KOPT-K1 (cell line): Measurements from ENCODE around the gene SEC11A.

ENCODE experiments used
- H3K27ac ChIP-seq: fragments of 200-600 bp; sonication (generic); 2 replicates; pipeline ENCODE4 v1.5.1; 2016; ENCODE audit warnings: antibody characterized with exemption, mild to moderate bottlenecking, low read depth, low read length; ENCODE audit not compliant: poor library complexity, severe bottlenecking
- H3K36me3 ChIP-seq: fragments of 200-600 bp; sonication (generic); 2 replicates; pipeline ENCODE4 v1.5.1; 2017; ENCODE audit warnings: antibody characterized with exemption, mild to moderate bottlenecking, low read length, moderate library complexity; ENCODE audit not compliant: insufficient read depth
- H3K9me3 ChIP-seq: fragments of 200-600 bp; sonication (generic); 2 replicates; pipeline ENCODE4 v1.5.1; 2017; ENCODE audit warnings: antibody characterized with exemption, low read length, mild to moderate bottlenecking; ENCODE audit not compliant: insufficient read depth, poor library complexity, severe bottlenecking

Gene SEC11A

DNA sequence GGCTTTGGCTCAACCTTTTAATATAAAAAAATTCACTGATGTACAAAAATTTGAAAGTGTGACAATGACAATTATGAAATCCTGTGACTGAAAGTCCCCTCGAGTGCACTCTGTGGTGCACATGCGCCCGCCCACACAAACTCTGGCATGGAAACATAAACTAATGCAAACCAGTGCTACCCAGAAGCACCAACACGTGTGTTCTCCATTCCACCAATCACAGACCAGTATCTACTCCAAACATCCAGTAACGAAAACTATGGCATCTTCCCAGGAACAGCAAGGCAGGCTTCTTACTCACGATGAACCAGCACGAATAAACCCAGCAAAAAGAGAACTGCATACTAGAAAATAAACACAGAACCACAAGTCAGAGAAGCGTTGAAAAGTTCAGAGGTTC lies 46.2 kb downstream of the SEC11A start:
- Histone ChIP-seq H3K36me3 (peaks cover 72% of the 10 kb centered on the region), H3K9me3 (no peaks in the 10 kb centered on the region), H3K27ac (no peak overlapping the region)

DNA sequence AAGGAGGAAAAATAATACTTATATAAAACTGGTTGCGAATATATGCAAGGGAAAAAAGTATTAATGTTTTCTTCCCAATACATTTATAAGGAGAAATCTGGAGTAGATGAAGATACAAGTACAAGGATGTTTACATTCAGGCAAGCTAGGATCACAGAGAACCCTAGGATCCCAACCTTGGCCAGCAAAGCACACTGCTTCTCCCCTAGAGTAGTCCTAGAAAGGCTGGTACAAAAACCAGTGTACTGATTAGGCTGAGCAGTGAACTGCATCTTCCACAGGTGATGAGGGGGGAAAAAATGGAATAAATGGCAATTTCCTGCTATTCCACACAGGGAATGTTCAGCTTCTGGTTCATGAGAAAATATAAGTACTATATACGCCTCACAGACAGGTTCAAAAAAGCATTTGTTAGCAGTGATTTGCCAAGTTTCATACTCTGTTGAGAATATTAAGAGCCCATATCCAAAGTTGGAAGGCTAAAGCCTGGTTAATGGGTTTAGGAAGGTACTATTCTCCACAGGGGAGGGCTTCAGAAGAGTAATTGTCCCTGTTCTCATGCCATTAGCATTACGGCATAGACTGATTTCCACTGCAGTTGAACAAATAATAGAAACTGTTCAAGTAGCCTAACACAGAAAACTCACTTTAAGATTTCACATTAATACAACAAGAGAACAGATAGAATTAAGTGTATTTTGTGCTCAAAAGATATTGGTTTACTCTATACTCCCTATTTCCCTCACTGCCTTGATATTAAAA lies 47.5 kb downstream of the SEC11A start:
- H3K36me3 ChIP-seq = peaks cover 73% of the 10 kb centered on the region
- no peaks in the 10 kb centered on the region for H3K9me3 ChIP-seq
- H3K27ac ChIP-seq = no peak overlapping the region

DNA sequence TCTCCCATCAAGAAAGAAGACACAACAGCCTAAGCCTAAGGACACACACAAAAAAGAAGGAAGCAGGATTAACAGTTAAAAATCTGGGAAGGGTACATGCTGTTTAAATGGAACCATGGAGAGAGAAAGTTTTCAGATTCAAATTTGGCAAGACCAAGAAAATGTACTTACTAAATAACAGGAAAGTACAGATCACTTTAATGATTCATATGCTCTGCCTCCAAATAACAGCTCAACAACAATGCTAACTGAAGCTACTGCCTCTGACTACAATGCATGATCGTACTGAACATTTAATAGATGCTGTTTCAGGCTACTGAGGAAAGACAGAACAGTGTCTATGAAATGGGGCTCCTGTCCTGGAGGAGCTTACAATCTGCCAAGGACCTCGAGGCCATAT lies 49.6 kb downstream of the SEC11A start:
- no peak overlapping the region for H3K27ac ChIP-seq
- H3K36me3 ChIP-seq = peaks cover 73% of the 10 kb centered on the region

DNA sequence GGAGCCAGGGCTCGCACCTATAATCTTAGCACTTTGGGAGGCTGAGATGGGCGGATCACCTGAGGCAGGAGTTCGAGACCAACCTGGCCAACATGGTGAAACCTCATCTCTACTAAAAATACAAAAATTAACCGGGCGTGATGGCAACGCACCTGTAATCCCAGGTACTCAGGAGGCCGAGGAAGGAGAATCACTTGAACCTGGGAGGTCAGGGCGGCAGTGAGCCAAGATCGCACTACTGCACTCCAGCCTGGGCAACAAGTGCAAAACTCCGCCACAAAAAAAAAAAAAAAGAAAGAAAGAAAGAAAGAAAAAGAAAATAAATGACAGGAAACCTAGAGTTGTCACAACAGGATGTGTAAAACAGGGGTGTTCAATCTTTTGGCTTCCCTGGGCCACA lies 54.9 kb downstream of the SEC11A start:
- H3K27ac ChIP-seq = no peak overlapping the region
- no peaks in the 10 kb centered on the region for H3K9me3 ChIP-seq
- H3K36me3 ChIP-seq = peaks cover 19% of the 10 kb centered on the region

More for the DNA sequence above, 49.6 kb downstream of the SEC11A start:
- no peaks in the 10 kb centered on the region for H3K9me3 ChIP-seq

DNA sequence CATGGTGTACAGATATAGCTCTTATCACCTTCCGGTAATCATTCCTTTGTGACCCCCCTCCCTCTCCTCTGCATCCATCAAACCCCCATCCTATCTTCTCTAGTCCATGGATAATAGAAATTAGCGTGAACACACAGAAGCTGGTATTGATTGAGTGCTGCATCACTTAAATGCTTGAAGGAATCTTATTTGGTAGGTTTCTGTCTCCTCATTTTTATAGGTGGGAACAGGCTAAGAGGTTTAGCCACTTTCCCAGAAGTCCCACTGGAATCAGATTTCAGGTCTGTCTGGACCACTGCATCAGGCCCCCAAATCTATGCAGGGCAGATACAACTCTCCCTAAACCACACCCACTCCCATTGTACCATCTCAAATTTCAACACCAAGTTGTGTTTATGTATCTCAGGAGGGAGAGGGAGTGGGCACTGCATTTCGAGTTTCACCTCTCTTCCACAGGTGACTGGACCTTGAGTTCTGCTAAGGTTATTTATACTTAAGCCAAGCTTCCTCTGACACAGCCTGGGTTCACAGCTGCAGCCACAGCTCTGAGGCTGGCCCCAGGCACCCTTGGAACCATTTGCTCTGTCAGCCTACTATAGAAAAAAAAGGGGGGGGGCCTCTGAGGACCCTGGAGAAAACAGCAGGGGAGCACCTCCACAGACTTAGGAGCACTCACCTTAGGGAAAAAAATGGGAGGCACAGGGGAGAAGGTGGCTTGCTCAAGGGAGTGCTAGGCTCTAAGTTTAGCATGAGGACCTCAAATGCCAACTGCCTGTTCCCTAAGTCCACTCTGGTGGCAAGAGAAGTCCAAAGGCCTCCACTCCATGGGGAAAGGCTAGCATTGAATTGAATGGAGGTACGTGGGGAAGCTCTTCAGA lies 55.8 kb downstream of the SEC11A start:
- H3K27ac ChIP-seq = no peak overlapping the region
- no peaks in the 10 kb centered on the region for H3K9me3 ChIP-seq
- H3K36me3 ChIP-seq = peaks cover 10% of the 10 kb centered on the region

DNA sequence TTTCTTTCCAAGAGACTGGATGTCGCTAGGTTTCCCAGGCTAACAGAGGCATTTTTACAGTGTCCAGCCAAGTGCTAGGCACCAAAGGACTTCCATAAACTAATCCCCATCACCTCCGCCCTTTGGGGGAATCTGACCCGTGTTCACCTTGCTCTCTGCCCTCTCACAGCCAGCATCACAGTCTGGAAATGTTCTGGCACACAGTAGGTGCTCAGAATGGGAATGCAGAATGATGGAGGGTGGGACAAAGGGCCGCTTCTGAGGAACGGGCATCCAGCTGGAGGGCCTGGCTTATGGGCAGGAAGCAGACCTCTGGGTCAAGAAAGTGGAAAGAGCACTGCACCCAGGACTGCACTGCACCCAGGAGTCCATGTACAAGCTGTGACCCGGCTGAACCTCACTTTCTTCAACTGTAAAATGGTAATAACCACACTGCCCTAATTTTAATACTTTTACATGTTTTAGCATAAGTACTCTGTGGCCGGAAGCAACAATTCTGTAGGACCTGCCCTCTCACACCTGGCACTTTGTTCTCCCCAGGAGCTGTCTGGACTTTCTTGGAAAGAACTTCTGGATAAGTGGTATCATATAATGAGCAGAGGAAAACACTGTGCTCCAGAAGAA lies 57.0 kb downstream of the SEC11A start:
- no peaks in the 10 kb centered on the region for H3K36me3 ChIP-seq
- peak overlapping the region; percentile 57 for H3K27ac ChIP-seq
- no peaks in the 10 kb centered on the region for H3K9me3 ChIP-seq

DNA sequence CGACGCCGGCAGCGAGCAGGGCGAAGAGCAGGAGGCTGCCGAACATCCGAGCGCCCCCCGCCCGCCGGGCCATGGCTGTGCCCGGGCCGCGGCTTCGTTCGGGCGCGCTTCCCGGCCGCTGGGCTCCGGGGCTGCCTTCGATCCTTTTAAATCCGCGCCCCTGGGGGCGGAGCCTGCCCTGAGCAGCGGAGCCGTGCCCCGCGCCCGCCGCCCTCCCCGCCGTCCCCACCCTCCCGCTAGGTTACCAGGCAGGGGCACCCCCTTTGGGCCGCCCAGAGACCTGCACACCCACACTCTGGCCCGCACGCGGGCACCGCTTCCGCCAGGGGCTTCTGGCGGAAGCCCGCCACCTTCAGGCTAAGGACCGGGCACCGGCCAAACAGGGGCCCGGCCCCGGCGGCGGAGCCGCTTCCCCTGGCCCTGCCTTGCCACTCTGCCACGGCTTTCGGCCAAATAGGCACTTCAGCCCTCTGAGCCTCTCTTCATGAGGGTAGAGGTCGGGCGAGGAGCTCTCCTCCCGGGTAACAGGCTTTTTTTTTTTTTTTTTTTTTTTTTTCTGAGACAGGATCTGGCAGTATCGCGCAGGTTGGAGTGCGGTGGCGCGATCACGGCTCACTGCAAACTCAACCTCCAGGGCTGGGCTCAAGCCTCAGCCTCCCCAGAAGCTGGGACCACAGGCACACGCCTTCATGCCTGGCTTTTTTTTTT lies 57.7 kb downstream of the SEC11A start, which contains the start of gene NMB:
Gene NMB, minus strand, starts transcription at position 120 of the 708 bp plus-strand sequence. Its CDS starts 47 bp downstream, at position 73.
- H3K27ac ChIP-seq = peak within 1 kb of the TSS; percentile 57
- H3K36me3 ChIP-seq = no peaks in the 10 kb centered on the region
- no peaks in the 10 kb centered on the region for H3K9me3 ChIP-seq

DNA sequence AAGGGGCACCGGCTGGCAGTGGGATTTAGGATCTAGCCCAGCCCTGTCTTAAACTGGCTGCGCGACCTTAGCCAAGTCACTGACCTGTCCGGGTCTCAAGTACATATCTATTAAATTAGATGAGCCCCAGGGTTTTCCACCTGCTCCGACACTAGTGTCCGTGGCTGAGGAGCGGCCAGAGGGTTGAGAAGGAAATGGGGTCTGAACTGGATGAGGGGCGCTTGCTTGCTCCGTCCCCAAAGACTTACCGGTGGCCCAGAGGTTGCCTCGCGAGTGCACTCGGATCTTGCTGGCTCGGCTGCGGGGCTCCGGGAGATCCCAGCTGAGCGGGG lies 58.2 kb downstream of the SEC11A start:
- Histone ChIP-seq H3K9me3 (no peaks in the 10 kb centered on the region), H3K27ac (peak overlapping the region; percentile 57), H3K36me3 (peaks cover 1% of the 10 kb centered on the region; the same call in 1 of the 2 replicates)

DNA sequence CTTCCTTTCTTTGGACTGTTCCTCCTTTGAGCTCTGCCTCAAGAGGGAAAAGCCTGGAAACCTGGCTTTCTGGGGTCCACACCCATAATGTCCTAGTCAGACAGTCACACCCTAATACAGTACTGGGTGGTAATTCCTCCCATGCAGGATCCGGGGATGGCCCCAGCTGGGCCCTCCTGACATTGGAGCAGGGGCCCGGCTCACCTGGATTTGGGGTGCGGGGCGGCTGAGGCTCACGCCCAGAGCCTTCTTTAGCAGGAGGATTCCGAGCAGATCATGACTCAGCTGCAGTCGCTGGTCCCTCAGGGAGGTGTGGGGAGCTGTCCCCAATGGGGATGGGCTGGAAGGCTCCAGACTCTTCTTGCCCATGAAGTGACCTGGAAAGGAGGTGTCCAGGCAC lies 59.0 kb downstream of the SEC11A start:
- no peak overlapping the region for H3K27ac ChIP-seq
- peaks cover 9% of the 10 kb centered on the region; the same call in 1 of the 2 replicates for H3K36me3 ChIP-seq
- H3K9me3 ChIP-seq = no peaks in the 10 kb centered on the region

DNA sequence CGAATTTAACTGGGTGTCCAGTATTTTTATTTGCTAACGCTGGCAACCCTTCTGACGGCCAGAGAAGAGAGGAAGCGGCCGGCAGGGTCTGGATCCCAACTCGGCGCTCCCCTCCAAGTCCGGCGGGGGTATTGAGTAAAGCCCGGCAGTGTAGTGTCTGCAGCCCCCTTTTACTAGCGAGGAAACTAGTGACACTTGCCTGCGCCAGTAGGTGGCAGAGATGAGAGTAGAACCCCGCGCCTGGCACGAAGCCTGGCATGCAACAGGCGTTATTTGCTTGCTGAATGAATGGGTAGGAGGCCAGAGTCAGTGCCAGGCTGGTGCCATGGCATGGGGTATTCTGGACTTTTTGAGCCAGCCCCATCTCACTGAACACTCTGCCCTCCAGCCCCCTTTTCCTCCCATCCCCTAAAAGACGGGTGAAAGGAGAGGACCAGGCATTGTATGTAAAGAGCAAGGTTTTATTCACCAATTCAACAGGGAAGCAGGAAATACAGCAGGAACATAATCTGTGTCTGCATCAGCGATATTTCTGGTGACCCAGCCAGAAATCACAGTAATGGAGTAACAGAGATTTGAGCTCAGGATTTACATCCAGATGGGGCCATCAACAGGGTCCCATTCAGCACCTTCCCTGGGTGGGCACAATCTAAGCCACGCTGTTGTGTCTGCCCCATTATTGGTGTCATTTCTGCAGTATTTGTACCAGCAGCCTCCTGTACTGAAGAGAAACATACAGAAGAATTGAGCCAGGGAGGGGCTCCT lies 61.1 kb downstream of the SEC11A start:
- Histone ChIP-seq H3K36me3 (peaks cover 26% of the 10 kb centered on the region; the same call in 1 of the 2 replicates), H3K9me3 (no peaks in the 10 kb centered on the region), H3K27ac (peak overlapping the region; percentile 73)

DNA sequence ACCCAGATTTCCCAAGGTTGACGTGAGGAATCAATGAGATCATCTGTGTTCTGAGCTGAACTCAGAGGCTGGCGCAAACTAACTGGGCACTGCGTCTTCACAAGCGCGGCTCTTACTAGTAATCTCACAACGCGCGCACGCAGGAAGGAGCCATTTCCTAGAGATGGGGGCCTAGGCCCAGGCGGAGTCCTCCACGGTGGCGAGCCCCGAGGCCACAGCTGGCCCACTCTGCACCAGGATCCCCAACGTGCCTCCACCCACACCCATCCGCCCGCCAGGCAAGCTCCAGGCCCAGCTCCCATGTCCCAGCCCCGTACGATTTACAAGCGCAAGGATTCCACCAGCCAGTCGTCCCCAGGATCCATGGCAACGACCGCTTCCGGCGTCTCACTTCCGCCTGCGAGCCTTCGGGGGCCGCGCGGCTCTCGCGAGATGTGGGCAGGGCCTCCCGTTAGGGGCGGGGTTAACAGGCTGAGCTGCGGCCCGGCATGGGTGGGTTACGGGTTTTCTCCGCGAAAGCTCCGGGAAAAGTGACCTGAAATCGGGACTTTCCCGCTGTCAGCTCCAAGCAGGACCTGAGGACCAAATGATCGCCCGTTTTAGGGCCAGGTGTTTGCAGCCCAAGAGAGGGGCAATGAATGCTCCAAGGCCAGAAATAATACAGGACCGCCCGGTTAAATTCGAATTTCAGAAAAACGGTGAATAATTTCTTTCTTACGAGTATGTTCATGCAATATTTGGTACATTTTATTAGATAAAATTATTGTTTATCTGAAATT lies 61.8 kb downstream of the SEC11A start, which contains the start of gene WDR73:
Gene WDR73, minus strand, starts transcription at position 374 of the 779 bp plus-strand sequence. Its CDS starts 9 bp downstream, at position 365.
- peak within 1 kb of the TSS; percentile 73 for H3K27ac ChIP-seq
- peaks cover 33% of the 10 kb centered on the region for H3K36me3 ChIP-seq
- no peaks in the 10 kb centered on the region for H3K9me3 ChIP-seq

DNA sequence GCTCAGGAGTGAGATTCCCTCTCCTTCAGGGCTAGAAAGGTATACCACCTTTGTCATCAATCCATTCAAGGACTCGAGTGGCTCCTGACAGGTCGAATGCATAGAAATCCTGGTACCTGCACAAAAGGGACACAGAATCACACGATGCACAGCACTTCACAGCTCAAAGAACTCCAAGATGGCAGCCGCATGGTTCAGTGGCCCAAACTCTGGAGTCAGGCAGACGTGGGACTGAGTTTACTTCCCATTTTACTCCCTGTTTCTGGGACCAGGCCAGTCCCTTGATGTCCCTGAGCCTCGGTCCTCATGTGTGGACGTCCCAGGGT lies 62.4 kb downstream of the SEC11A start:
- no peaks in the 10 kb centered on the region for H3K9me3 ChIP-seq
- peaks cover 39% of the 10 kb centered on the region for H3K36me3 ChIP-seq
- peak overlapping the region; percentile 73 for H3K27ac ChIP-seq

DNA sequence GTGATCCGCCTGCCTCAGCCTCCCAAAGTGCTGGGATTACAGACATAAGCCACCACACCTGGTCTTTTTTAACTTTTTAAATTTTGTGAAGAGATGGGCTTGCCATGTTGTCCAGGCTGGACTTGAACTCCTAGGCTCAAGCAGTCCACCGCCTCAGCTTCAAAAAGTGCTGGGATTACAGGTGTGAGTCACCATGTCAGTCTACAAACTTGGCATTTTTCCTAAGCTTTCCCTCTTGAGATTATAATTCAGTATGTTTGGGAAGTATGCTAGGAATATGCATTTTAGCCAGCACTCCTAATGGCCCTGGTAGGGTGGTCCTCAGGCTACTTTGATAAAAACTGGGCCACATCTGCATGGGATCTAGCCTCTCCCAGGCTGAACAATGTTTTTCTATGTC lies 66.2 kb downstream of the SEC11A start:
- Histone ChIP-seq H3K9me3 (no peaks in the 10 kb centered on the region), H3K27ac (no peak overlapping the region), H3K36me3 (peaks cover 77% of the 10 kb centered on the region)
